Thyroid gland (tissue), 4 donors: ENCODE data around the gene C12orf76.

ENCODE experiments used
- POLR2A ChIP-seq, 2 donors: fragments of 450-650 bp; IDR thresholded peaks; one replicate each; pipeline ENCODE4 v1.6.1; 2017; ENCODE audit warnings: antibody characterized with exemption in 2 of 2, mild to moderate bottlenecking in 2 of 2, moderate library complexity in 1 of 2
- TF ChIP-seq, protein P1 (sequence below), 6 experiments: fragments of 200-600 bp in 3 of 6; fragments of 450-650 bp in 3 of 6; sonication (generic) in 3 of 6; IDR thresholded peaks; one replicate each; pipeline ENCODE4 v1.5.1; 2016 to 2019; ENCODE audit warnings: antibody characterized with exemption in 6 of 6, mild to moderate bottlenecking in 2 of 6, inconsistent platforms in 1 of 6, moderate library complexity in 1 of 6

DNA sequence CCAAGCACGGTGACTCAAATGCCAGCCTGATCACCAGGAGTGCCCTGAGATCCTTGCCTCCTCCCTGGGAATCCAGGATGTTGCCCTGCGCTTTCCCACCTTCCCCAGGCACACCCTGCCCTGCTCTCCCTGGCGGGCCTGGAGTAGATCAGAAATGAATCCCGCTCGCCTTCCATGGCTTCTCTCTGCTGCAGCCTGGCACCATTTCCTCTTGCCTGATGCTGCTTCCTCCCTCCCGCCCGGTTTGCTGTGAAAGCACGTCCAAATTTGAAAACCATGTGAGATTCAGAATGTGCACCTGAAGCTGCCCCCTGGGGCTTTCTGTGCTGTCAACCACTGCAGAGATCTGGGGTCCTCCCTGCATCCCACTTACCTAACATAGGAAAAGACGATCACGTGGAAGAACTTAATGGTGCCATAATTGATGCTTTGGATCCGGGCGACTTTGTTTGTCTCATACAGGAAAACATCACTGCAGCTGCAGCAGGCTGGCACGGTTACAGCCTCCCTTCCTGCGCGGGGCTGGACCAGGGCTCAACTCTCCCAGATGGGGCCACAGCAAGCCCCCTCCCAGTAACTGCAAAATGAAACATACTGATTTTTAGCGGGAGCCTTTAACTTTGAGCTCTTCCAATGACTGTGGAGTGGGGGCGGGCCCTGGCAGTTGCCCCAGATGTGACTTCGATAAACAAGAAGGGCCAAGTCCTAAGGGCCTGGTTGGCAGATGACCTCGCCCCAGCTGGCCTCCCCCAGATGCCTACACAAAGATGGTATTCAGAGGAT, 24.9 kb upstream of the C12orf76 start:
- TF ChIP-seq, protein P1, sequence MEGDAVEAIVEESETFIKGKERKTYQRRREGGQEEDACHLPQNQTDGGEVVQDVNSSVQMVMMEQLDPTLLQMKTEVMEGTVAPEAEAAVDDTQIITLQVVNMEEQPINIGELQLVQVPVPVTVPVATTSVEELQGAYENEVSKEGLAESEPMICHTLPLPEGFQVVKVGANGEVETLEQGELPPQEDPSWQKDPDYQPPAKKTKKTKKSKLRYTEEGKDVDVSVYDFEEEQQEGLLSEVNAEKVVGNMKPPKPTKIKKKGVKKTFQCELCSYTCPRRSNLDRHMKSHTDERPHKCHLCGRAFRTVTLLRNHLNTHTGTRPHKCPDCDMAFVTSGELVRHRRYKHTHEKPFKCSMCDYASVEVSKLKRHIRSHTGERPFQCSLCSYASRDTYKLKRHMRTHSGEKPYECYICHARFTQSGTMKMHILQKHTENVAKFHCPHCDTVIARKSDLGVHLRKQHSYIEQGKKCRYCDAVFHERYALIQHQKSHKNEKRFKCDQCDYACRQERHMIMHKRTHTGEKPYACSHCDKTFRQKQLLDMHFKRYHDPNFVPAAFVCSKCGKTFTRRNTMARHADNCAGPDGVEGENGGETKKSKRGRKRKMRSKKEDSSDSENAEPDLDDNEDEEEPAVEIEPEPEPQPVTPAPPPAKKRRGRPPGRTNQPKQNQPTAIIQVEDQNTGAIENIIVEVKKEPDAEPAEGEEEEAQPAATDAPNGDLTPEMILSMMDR (IDR thresholded peaks at IDR 0.05), result no peak
- no peak for TF ChIP-seq POLR2A (IDR thresholded peaks at IDR 0.05)
